DOHH2 (cell line): ENCODE results near the gene SEC24B.

Source experiments
- EZH2phosphoT487 ChIP-seq: fragments of 200-600 bp; sonication (generic); IDR thresholded peaks from 2 replicates; pipeline ENCODE4 v1.6.1; 2017; ENCODE audit warnings: borderline replicate concordance, mild to moderate bottlenecking, antibody characterized with exemption, low read length, moderate library complexity, mixed read lengths
- TF ChIP-seq, protein P1 (sequence below): fragments of 200-600 bp; sonication (generic); IDR thresholded peaks from one replicate; pipeline ENCODE4 v1.5.1; 2014; ENCODE audit warnings: antibody characterized with exemption, mild to moderate bottlenecking, low read depth, low read length; ENCODE audit not compliant: poor library complexity, severe bottlenecking

GRCh38 chr4:109433205-109434006, at the start of gene SEC24B:
- TF ChIP-seq, protein P1, sequence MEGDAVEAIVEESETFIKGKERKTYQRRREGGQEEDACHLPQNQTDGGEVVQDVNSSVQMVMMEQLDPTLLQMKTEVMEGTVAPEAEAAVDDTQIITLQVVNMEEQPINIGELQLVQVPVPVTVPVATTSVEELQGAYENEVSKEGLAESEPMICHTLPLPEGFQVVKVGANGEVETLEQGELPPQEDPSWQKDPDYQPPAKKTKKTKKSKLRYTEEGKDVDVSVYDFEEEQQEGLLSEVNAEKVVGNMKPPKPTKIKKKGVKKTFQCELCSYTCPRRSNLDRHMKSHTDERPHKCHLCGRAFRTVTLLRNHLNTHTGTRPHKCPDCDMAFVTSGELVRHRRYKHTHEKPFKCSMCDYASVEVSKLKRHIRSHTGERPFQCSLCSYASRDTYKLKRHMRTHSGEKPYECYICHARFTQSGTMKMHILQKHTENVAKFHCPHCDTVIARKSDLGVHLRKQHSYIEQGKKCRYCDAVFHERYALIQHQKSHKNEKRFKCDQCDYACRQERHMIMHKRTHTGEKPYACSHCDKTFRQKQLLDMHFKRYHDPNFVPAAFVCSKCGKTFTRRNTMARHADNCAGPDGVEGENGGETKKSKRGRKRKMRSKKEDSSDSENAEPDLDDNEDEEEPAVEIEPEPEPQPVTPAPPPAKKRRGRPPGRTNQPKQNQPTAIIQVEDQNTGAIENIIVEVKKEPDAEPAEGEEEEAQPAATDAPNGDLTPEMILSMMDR, result peak; percentile 88
- TF ChIP-seq EZH2phosphoT487, result no peak
